ENCODE results near the gene KHDRBS2. TPM values are rescaled to one million over a fixed set of nuclear protein-coding genes. Genes with fewer than 3 reads are reported as not detected.

The KHDRBS2 gene
- total and polyA plus RNA-seq, 2 of the 4 experiments (the other 2 are of a cell fraction) = not detected

DNA sequence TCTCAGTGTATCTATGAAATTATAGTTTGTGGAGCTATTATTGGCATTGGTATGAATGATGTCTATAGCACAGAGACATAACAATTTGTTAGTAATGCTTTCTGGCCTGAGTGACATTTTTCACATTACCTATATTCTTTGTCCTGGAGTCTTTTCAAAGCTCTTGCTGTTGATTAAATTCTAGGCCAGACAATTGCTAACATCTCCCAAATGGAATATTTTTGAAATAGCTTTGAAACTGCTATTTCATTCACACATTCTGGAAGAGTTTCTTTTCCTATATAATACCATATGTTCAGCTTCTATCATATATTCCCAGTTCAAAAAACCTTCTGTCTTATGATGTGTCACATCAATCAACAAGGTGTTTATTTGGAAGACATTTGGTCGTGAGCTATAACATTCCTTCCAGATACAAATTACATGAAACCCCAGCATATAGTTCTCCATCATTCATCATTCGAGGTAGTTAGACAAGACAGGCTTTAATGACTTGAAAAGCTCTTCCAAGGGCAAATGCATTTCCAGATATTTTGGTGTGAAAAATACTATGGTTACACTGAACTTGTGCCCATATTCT lies 452.8 kb downstream of the KHDRBS2 start:
- no peak for ATAC-seq (ENCODE audit: low read depth)
- CTCF ChIA-PET = no interaction called here

More for the DNA sequence above, 452.8 kb downstream of the KHDRBS2 start:
- Histone ChIP-seq H3K56ac (ENCODE audit: extremely low read depth, insufficient read depth, low read length) (no peak overlapping the region), H4K5ac (ENCODE audit: low read depth, low read length) (no peak overlapping the region), H3K4me1 (ENCODE audit: control insufficient read depth, insufficient read depth, low read length) (no peaks in the 10 kb centered on the region), H2BK5ac (ENCODE audit: low read depth, low read length, poor library complexity, severe bottlenecking) (no peak overlapping the region), H2AFZ (replicated peaks; ENCODE audit: low read length, poor library complexity) (no peak overlapping the region), H3K23ac (ENCODE audit: low read depth, low read length) (no peak overlapping the region), H4K91ac (ENCODE audit: insufficient read depth, low read depth, low read length) (no peak overlapping the region), H2BK120ac (ENCODE audit: low read depth, low read length) (no peak overlapping the region), H2BK20ac (ENCODE audit: low read depth, low read length) (no peak overlapping the region), H3K9me1 (ENCODE audit: insufficient read depth, low read length) (no peaks in the 10 kb centered on the region), H3K4me3 (ENCODE audit: insufficient read depth, low read depth, low read length) (no peak overlapping the region), H4K8ac (ENCODE audit: low read depth in 2 of 2, low read length in 2 of 2) (no peak overlapping the region), H2AK9ac (replicated peaks; ENCODE audit: low read depth, low read length, poor library complexity) (no peak overlapping the region), H2BK15ac (ENCODE audit: low read depth, low read length) (no peak overlapping the region), H3K27me3 (ENCODE audit: control insufficient read depth, insufficient read depth, low read length) (no peaks in the 10 kb centered on the region), H3K79me1 (ENCODE audit: low read depth in 1 of 2, low read length in 2 of 2) (no peaks in the 10 kb centered on the region), H3K36me3 (ENCODE audit: control insufficient read depth, insufficient read depth, low read length) (no peaks in the 10 kb centered on the region), H3K4me2 (ENCODE audit: low read depth, low read length) (no peak overlapping the region), H3K9ac (ENCODE audit: low read depth, low read length) (no peak overlapping the region), H3K4ac (ENCODE audit: low read depth, low read length) (no peak overlapping the region), H2AK5ac (ENCODE audit: low read depth, low read length) (no peak overlapping the region), H3K9me3 (ENCODE audit: control insufficient read depth, insufficient read depth, low read length) (no peaks in the 10 kb centered on the region), H4K20me1 (ENCODE audit: insufficient read depth, low read length) (no peaks in the 10 kb centered on the region), H3K18ac (ENCODE audit: low read depth, low read length) (no peak overlapping the region), H3K14ac (replicated peaks; ENCODE audit: low read depth, low read length) (no peak overlapping the region), H3K27ac (ENCODE audit: insufficient read depth, low read length) (no peak overlapping the region)
- BruUV-seq (replicated peaks) = no TSS peak
- in situ Hi-C loops (cut with MboI; ENCODE audit: low sequenced_read_pairs) (no loop called here), dilution Hi-C loops (cut with HindIII; ENCODE audit: low sequenced_read_pairs, unreplicated experiment) (no loop called here), intact Hi-C loops (cut with micrococcal nuclease) (no loop called here)
- no CpG with 5 or more reads among the region's 2 CpGs for WGBS, 2 experiments (ENCODE audit: extremely low coverage in 2 of 2, insufficient read length in 1 of 2)
- DNase-seq = no peak
- POLR2A ChIA-PET (ENCODE audit: unreplicated experiment) = no interaction called here
- TF ChIP-seq RAD21 (IDR thresholded peaks at IDR 0.05; ENCODE audit: low read length) (no peak), MXI1 (IDR thresholded peaks at IDR 0.05; ENCODE audit: borderline replicate concordance, low read depth, low read length) (no peak), BHLHE40 (IDR thresholded peaks at IDR 0.05; ENCODE audit: low read depth, low read length) (no peak), CEBPB (IDR thresholded peaks at IDR 0.05; ENCODE audit: low read depth, low read length) (no peak), RCOR1 (IDR thresholded peaks at IDR 0.05; ENCODE audit: insufficient replicate concordance, low read length) (no peak), FOS (IDR thresholded peaks at IDR 0.05; ENCODE audit: low read depth, low read length) (no peak), MAZ (IDR thresholded peaks at IDR 0.05; ENCODE audit: borderline replicate concordance, low read depth, low read length) (no peak), SMC3 (IDR thresholded peaks at IDR 0.05; ENCODE audit: low read depth, low read length) (no peak), POLR2A (IDR thresholded peaks at IDR 0.05; ENCODE audit: low read depth, low read length) (no peak), MAFK (IDR thresholded peaks at IDR 0.05; ENCODE audit: low read depth, low read length) (no peak), NFE2L2 (IDR thresholded peaks at IDR 0.05; ENCODE audit: low read depth, low read length) (no peak), RFX5 (IDR thresholded peaks at IDR 0.05; ENCODE audit: low read depth, low read length) (no peak), CHD1 (IDR thresholded peaks at IDR 0.05; ENCODE audit: low read depth, low read length) (no peak)
- TF ChIP-seq, protein P1, sequence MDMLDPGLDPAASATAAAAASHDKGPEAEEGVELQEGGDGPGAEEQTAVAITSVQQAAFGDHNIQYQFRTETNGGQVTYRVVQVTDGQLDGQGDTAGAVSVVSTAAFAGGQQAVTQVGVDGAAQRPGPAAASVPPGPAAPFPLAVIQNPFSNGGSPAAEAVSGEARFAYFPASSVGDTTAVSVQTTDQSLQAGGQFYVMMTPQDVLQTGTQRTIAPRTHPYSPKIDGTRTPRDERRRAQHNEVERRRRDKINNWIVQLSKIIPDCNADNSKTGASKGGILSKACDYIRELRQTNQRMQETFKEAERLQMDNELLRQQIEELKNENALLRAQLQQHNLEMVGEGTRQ (IDR thresholded peaks at IDR 0.05; ENCODE audit: low read depth, low read length) = no peak
- TF ChIP-seq, protein P2, sequence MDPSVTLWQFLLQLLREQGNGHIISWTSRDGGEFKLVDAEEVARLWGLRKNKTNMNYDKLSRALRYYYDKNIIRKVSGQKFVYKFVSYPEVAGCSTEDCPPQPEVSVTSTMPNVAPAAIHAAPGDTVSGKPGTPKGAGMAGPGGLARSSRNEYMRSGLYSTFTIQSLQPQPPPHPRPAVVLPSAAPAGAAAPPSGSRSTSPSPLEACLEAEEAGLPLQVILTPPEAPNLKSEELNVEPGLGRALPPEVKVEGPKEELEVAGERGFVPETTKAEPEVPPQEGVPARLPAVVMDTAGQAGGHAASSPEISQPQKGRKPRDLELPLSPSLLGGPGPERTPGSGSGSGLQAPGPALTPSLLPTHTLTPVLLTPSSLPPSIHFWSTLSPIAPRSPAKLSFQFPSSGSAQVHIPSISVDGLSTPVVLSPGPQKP (IDR thresholded peaks at IDR 0.05; ENCODE audit: borderline replicate concordance, low read depth, low read length) = no peak
- TF ChIP-seq, protein P3, sequence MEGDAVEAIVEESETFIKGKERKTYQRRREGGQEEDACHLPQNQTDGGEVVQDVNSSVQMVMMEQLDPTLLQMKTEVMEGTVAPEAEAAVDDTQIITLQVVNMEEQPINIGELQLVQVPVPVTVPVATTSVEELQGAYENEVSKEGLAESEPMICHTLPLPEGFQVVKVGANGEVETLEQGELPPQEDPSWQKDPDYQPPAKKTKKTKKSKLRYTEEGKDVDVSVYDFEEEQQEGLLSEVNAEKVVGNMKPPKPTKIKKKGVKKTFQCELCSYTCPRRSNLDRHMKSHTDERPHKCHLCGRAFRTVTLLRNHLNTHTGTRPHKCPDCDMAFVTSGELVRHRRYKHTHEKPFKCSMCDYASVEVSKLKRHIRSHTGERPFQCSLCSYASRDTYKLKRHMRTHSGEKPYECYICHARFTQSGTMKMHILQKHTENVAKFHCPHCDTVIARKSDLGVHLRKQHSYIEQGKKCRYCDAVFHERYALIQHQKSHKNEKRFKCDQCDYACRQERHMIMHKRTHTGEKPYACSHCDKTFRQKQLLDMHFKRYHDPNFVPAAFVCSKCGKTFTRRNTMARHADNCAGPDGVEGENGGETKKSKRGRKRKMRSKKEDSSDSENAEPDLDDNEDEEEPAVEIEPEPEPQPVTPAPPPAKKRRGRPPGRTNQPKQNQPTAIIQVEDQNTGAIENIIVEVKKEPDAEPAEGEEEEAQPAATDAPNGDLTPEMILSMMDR (conservative IDR thresholded peaks at IDR 0.05; ENCODE audit: low read depth, low read length) = no peak

All from IMR-90 (cell line).